Endothelial cell of umbilical vein (primary cell): ENCODE data around the gene AVL9. TPM values are rescaled to one million over a fixed set of nuclear protein-coding genes. Genes with fewer than 3 reads are reported as not detected.

ENCODE experiments used
- BruUV-seq: library from RNA; stranded (reverse); fragments of 400-500 nt; replicated peaks from 2 replicates; lab custom pipeline; 2021; lab: Mats Ljungman, UMichigan
- CTCF ChIA-PET: fragments of 300-600, 350-600 bp; sonication (Branson Sonifier 250); formaldehyde crosslinking; loops from one replicate; lab custom pipeline; 2021; ENCODE audit warnings: antibody characterized with exemption, inconsistent platforms; lab: Charles Lee
- POLR2A ChIA-PET: fragments of 300-600, 350-600 bp; sonication (Branson Sonifier 250); formaldehyde crosslinking; loops from one replicate; lab custom pipeline; 2021; ENCODE audit warnings: antibody characterized with exemption, inconsistent platforms; lab: Charles Lee
- DNase-seq: peaks from one replicate; pipeline ENCODE4 v3.0.0-alpha.2; 2011; ENCODE audit warnings: low read depth, low spot score
- FAIRE-seq: peaks from 2 replicates; lab custom pipeline; 2011; peaks lifted over from hg19 to GRCh38; lab: Jason Lieb, UNC
- H2AFZ ChIP-seq: 2 replicates; pipeline ENCODE4 v1.6.0; 2012; ENCODE audit warnings: low read depth, low read length, control low read depth, inconsistent platforms
- H3K27ac ChIP-seq: 2 replicates; pipeline ENCODE4 v1.5.1; 2011; ENCODE audit warnings: low read depth, mild to moderate bottlenecking, control low read depth, low read length, moderate library complexity; ENCODE audit not compliant: insufficient read depth
- H3K27me3 ChIP-seq, 2 experiments: 2 replicates each; pipeline versions ENCODE4 v1.6.0 to v1.6.1; 2011; ENCODE audit warnings: low read length in 2 of 2, mixed read lengths in 1 of 2; ENCODE audit not compliant: control insufficient read depth in 2 of 2, insufficient read depth in 2 of 2
- H3K36me3 ChIP-seq, 2 experiments: 2 replicates in 1 of 2; 3 replicates in 1 of 2; pipeline ENCODE4 v1.5.1; 2011; ENCODE audit warnings: low read length in 2 of 2, mild to moderate bottlenecking in 1 of 2, moderate library complexity in 1 of 2; ENCODE audit not compliant: control insufficient read depth in 2 of 2, insufficient read depth in 2 of 2; ENCODE audit errors: extremely low read depth in 1 of 2
- H3K4me1 ChIP-seq: 3 replicates; pipeline ENCODE4 v1.5.1; 2011; ENCODE audit warnings: mild to moderate bottlenecking, low read length; ENCODE audit not compliant: control insufficient read depth, insufficient read depth; ENCODE audit errors: extremely low read depth
- H3K4me2 ChIP-seq: 2 replicates; pipeline ENCODE4 v1.6.1; 2011; ENCODE audit warnings: low read length, control low read depth, mixed read lengths; ENCODE audit not compliant: insufficient read depth
- H3K4me3 ChIP-seq, 3 experiments: fragments of 200-600 bp in 1 of 3; sonication (generic), shearing (Covaris generic) in 1 of 3; replicated peaks in 1 of 3; 2 replicates each; pipeline ENCODE4 v1.5.1; 2011 to 2016; ENCODE audit warnings: control low read depth in 3 of 3, low read length in 3 of 3, mild to moderate bottlenecking in 2 of 3, inconsistent platforms in 1 of 3, low read depth in 1 of 3, moderate library complexity in 1 of 3; ENCODE audit not compliant: insufficient read depth in 1 of 3
- H3K79me2 ChIP-seq: 2 replicates; pipeline ENCODE4 v1.6.0; 2012; ENCODE audit warnings: low read length, inconsistent platforms; ENCODE audit not compliant: control insufficient read depth, insufficient read depth
- H3K9ac ChIP-seq: replicated peaks from 2 replicates; pipeline ENCODE3; 2011; ENCODE audit warnings: low read length, control low read depth; ENCODE audit not compliant: insufficient read depth; ENCODE audit errors: extremely low read depth
- H3K9me1 ChIP-seq: replicated peaks from 3 replicates; pipeline ENCODE4 v1.6.0; 2011; ENCODE audit warnings: mild to moderate bottlenecking, low read length; ENCODE audit not compliant: control insufficient read depth, insufficient read depth; ENCODE audit errors: extremely low read depth
- H3K9me3 ChIP-seq: replicated peaks from 2 replicates; pipeline ENCODE4 v1.5.1; 2012; ENCODE audit warnings: low read length, inconsistent platforms; ENCODE audit not compliant: control insufficient read depth, insufficient read depth
- H4K20me1 ChIP-seq: replicated peaks from 2 replicates; pipeline ENCODE3; 2011; ENCODE audit warnings: mild to moderate bottlenecking, low read length; ENCODE audit not compliant: control insufficient read depth, insufficient read depth; ENCODE audit errors: extremely low read depth
- EZH2 ChIP-seq: IDR thresholded peaks from 2 replicates; pipeline ENCODE4 v1.6.1; 2012; ENCODE audit warnings: borderline replicate concordance, low read depth, mild to moderate bottlenecking, moderate library complexity, low read length, inconsistent platforms; ENCODE audit not compliant: severe bottlenecking
- FOS ChIP-seq: IDR thresholded peaks from 2 replicates; pipeline ENCODE4 v1.6.1; 2011; ENCODE audit warnings: mild to moderate bottlenecking, low read length, moderate library complexity, borderline replicate concordance; ENCODE audit not compliant: insufficient read depth
- GATA2 ChIP-seq: IDR thresholded peaks from 2 replicates; pipeline ENCODE4 v1.7.0; 2011; ENCODE audit warnings: low read depth, mild to moderate bottlenecking, moderate library complexity, mixed read lengths, low read length; ENCODE audit not compliant: insufficient read length, insufficient read depth
- JUN ChIP-seq: IDR thresholded peaks from 2 replicates; pipeline ENCODE4 v1.6.1; 2011; ENCODE audit warnings: borderline replicate concordance, low read depth; ENCODE audit not compliant: insufficient read length, insufficient read depth
- MAX ChIP-seq: IDR thresholded peaks from 2 replicates; pipeline ENCODE4 v1.6.1; 2011; ENCODE audit not compliant: insufficient read depth, insufficient read length
- MYC ChIP-seq: IDR thresholded peaks from one replicate; pipeline ENCODE4 v1.6.1; 2011; ENCODE audit warnings: mild to moderate bottlenecking, low read depth, low read length
- POLR2A ChIP-seq: IDR thresholded peaks from 2 replicates; pipeline ENCODE4 v1.6.1; 2012; ENCODE audit warnings: low read depth, mild to moderate bottlenecking, control low read depth, low read length
- POLR2AphosphoS5 ChIP-seq: IDR thresholded peaks from 2 replicates; pipeline ENCODE4 v1.6.1; 2012; ENCODE audit warnings: low read depth, mild to moderate bottlenecking, control low read depth, low read length, moderate library complexity; ENCODE audit not compliant: insufficient read depth
- dilution Hi-C: fragments of 300-500 bp; cut with MboI; formaldehyde crosslinking; loops from one replicate; pipeline ENCODE4 v1.15.0; 2019; ENCODE audit warnings: low sequenced_read_pairs; ENCODE audit not compliant: extremely low pct_ligation_motif_present
- intact Hi-C: fragments of 100-400 bp; cut with micrococcal nuclease; formaldehyde crosslinking; loops from one replicate; pipeline ENCODE4 v1.10.0; 2022
- polyA plus RNA-seq, 4 experiments: library from polyadenylated mRNA; depleted of rRNA in 3 of 4; stranded (reverse) in 3 of 4; unstranded in 1 of 4; fragments of >200 nt; gene quantifications; 2 replicates each; pipeline versions ENCODE4 v1.2.1 to v1.2.3, GENCODE V29; 2011 to 2012; ENCODE audit warnings: missing spikeins in 1 of 4
- total RNA-seq: library from RNA; stranded (reverse); gene quantifications from 2 replicates; pipeline ENCODE4 v1.2.3, GENCODE V29; 2021
- TF ChIP-seq, protein P1 (sequence below), 2 donors: IDR thresholded peaks; 1 replicate in 1 of 2; 2 replicates in 1 of 2; pipeline ENCODE4 v1.5.1; 2011; ENCODE audit warnings: low read length in 2 of 2, mild to moderate bottlenecking in 2 of 2, moderate library complexity in 2 of 2, control low read depth in 1 of 2, inconsistent platforms in 1 of 2, low read depth in 1 of 2; ENCODE audit not compliant: insufficient read depth in 1 of 2; ENCODE audit errors: extremely low read depth in 1 of 2

Gene AVL9
- total and polyA plus RNA-seq, 2 donors (not counting 3 experiments of a cell fraction or from before 2014, with no cell fraction given), result 12.7 to 42.5 TPM

DNA sequence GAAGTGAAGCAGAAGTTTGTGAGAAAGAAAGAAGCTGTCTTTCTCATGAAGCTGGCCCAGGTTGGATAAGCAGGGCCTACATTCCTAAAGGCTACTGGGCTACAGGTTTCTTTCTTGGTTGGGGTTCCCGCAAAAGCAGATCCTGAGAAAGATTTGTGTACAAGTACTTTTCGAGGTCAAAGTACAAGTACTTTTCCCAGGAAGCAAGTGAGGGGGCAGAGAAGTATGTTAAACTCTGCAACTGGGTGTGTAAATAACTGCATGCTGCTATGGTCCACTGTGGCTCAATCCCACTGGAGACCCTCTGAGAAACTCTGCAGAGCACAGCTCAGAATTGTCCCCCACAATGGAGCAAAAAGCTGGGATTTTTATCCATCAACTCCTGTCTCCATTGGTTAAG lies 33.8 kb upstream of the AVL9 start:
- Histone ChIP-seq H4K20me1 (no peaks in the 10 kb centered on the region), H2AFZ (no peak overlapping the region), H3K9me3 (no peaks in the 10 kb centered on the region), H3K36me3 (no peaks in the 10 kb centered on the region), H3K27ac (no peak overlapping the region), H3K4me2 (no peak overlapping the region), H3K79me2 (no peaks in the 10 kb centered on the region), H3K4me1 (no peaks in the 10 kb centered on the region), H3K9ac (no peak overlapping the region), H3K9me1 (no peaks in the 10 kb centered on the region), H3K4me3 (no peak overlapping the region), H3K27me3 (no peaks in the 10 kb centered on the region)
- FAIRE-seq (no peak), DNase-seq (no peak)
- intact Hi-C loops (no loop called here), dilution Hi-C loops (no loop called here)
- BruUV-seq, result no TSS peak
- ChIA-PET CTCF (no interaction called here), POLR2A (no interaction called here)
- no peak for TF ChIP-seq MYC
- TF ChIP-seq MAX, result no peak
- TF ChIP-seq JUN, result no peak
- TF ChIP-seq POLR2AphosphoS5, result no peak
- TF ChIP-seq POLR2A, result no peak
- no peak for TF ChIP-seq FOS
- TF ChIP-seq EZH2, result no peak
- no peak for TF ChIP-seq GATA2
- TF ChIP-seq, protein P1, sequence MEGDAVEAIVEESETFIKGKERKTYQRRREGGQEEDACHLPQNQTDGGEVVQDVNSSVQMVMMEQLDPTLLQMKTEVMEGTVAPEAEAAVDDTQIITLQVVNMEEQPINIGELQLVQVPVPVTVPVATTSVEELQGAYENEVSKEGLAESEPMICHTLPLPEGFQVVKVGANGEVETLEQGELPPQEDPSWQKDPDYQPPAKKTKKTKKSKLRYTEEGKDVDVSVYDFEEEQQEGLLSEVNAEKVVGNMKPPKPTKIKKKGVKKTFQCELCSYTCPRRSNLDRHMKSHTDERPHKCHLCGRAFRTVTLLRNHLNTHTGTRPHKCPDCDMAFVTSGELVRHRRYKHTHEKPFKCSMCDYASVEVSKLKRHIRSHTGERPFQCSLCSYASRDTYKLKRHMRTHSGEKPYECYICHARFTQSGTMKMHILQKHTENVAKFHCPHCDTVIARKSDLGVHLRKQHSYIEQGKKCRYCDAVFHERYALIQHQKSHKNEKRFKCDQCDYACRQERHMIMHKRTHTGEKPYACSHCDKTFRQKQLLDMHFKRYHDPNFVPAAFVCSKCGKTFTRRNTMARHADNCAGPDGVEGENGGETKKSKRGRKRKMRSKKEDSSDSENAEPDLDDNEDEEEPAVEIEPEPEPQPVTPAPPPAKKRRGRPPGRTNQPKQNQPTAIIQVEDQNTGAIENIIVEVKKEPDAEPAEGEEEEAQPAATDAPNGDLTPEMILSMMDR (IDR thresholded peaks at IDR 0.05; ENCODE audit: extremely low read depth in 1 of 2, insufficient read depth in 1 of 2, low read depth in 1 of 2, low read length in 2 of 2), result no peak
